SK-N-SH (cell line): Measurements from ENCODE around the gene ERO1A. TPM values are rescaled to one million over a fixed set of nuclear protein-coding genes. Genes with fewer than 3 reads are reported as not detected.

Experiments used
- CTCF ChIA-PET: fragments of 300-600, 350-600 bp; formaldehyde crosslinking; extraction: SDS; loops from one replicate; lab custom pipeline; 2021; lab: Yijun Ruan, JAX
- POLR2A ChIA-PET: fragments of 350-600 bp; sonication (Branson Sonifier 250); formaldehyde crosslinking; extraction: SDS; loops from one replicate; lab custom pipeline; 2020; ENCODE audit warnings: antibody characterized with exemption, inconsistent platforms; lab: Yijun Ruan, JAX
- DNase-seq: peaks from one replicate; pipeline ENCODE4 v3.0.0; 2012
- H2AFZ ChIP-seq: fragments of 200-600 bp; sonication (generic); 2 replicates; pipeline ENCODE4 v1.8.1; 2016; ENCODE audit warnings: antibody characterized with exemption, mild to moderate bottlenecking, low read depth
- H3F3A ChIP-seq: fragments of 200-600 bp; sonication (generic); replicated peaks from 2 replicates; pipeline ENCODE3; 2016; ENCODE audit warnings: antibody characterized with exemption, mild to moderate bottlenecking; ENCODE audit not compliant: insufficient read depth
- H3K27ac ChIP-seq, 2 experiments: fragments of 200-500 bp in 1 of 2; fragments of 200-600 bp in 1 of 2; sonication (Bioruptor generic) in 1 of 2; sonication (generic), shearing (Covaris generic) in 1 of 2; 2 replicates each; pipeline versions ENCODE4 v1.5.1 to v1.6.1; 2014 to 2016; ENCODE audit warnings: low read depth in 2 of 2, inconsistent platforms in 1 of 2, low read length in 1 of 2, mild to moderate bottlenecking in 1 of 2, mixed read lengths in 1 of 2
- H3K27me3 ChIP-seq: fragments of 200-600 bp; sonication (generic), shearing (Covaris generic); 2 replicates; pipeline ENCODE4 v1.6.1; 2016; ENCODE audit warnings: mixed run types; ENCODE audit not compliant: insufficient read depth
- H3K36me3 ChIP-seq, 2 experiments: fragments of 200-500 bp in 1 of 2; fragments of 200-600 bp in 1 of 2; sonication (Bioruptor generic) in 1 of 2; sonication (generic) in 1 of 2; replicated peaks in 1 of 2; 2 replicates each; pipeline versions ENCODE3 to v1.5.1; 2014 to 2016; ENCODE audit warnings: low read length in 1 of 2, mild to moderate bottlenecking in 1 of 2; ENCODE audit not compliant: insufficient read depth in 2 of 2, control insufficient read depth in 1 of 2
- H3K4me1 ChIP-seq, 2 experiments: fragments of 200-500 bp in 1 of 2; fragments of 200-600 bp in 1 of 2; sonication (Bioruptor generic) in 1 of 2; sonication (generic), shearing (Covaris generic) in 1 of 2; 2 replicates each; pipeline versions ENCODE4 v1.5.1 to v1.6.1; 2014 to 2016; ENCODE audit warnings: low read depth in 1 of 2, low read length in 1 of 2, mixed run types in 1 of 2; ENCODE audit not compliant: insufficient read depth in 2 of 2, control insufficient read depth in 1 of 2
- H3K4me2 ChIP-seq: fragments of 200-600 bp; sonication (generic), shearing (Covaris generic); 2 replicates; pipeline ENCODE4 v1.6.1; 2017; ENCODE audit warnings: mixed run types
- H3K4me3 ChIP-seq, 2 experiments: fragments of 200-500 bp in 1 of 2; fragments of 200-600 bp in 1 of 2; sonication (Bioruptor generic) in 1 of 2; sonication (generic), shearing (Covaris generic) in 1 of 2; 2 replicates each; pipeline versions ENCODE4 v1.5.1 to v1.8.1; 2014 to 2016; ENCODE audit warnings: low read depth in 2 of 2, inconsistent platforms in 1 of 2, low read length in 1 of 2, mild to moderate bottlenecking in 1 of 2, mixed read lengths in 1 of 2, moderate library complexity in 1 of 2
- H3K79me2 ChIP-seq: fragments of 200-600 bp; sonication (generic); 2 replicates; pipeline ENCODE4 v1.8.1; 2017; ENCODE audit warnings: mild to moderate bottlenecking; ENCODE audit not compliant: insufficient read depth
- H3K9ac ChIP-seq: fragments of 200-600 bp; sonication (generic); 2 replicates; pipeline ENCODE4 v1.6.1; 2017; ENCODE audit warnings: mixed run types
- H3K9me2 ChIP-seq: fragments of 200-600 bp; sonication (generic); 2 replicates; pipeline ENCODE4 v1.6.1; 2017; ENCODE audit warnings: mixed run types
- H3K9me3 ChIP-seq: fragments of 200-600 bp; sonication (generic); 2 replicates; pipeline ENCODE4 v1.6.1; 2017; ENCODE audit warnings: mixed run types, mild to moderate bottlenecking, moderate library complexity
- H4K20me1 ChIP-seq: fragments of 200-600 bp; sonication (generic); 2 replicates; pipeline ENCODE4 v1.6.1; 2017; ENCODE audit warnings: mild to moderate bottlenecking, mixed run types; ENCODE audit not compliant: insufficient read depth
- CHD2 ChIP-seq: fragments of 150-350 bp; IDR thresholded peaks from 2 replicates; pipeline ENCODE4 v1.6.1; 2018; ENCODE audit warnings: low read length; ENCODE audit not compliant: partially characterized antibody
- ELF1 ChIP-seq: IDR thresholded peaks from 2 replicates; pipeline ENCODE4 v1.4.0; 2012
- EP300 ChIP-seq, 2 experiments: IDR thresholded peaks; 2 replicates each; pipeline versions ENCODE4 v1.4.0 to v1.6.1; 2012; ENCODE audit warnings: borderline replicate concordance in 1 of 2, low read depth in 1 of 2, low read length in 1 of 2
- EZH2phosphoT487 ChIP-seq: fragments of 200-600 bp; sonication (generic); IDR thresholded peaks from 2 replicates; pipeline ENCODE4 v1.6.1; 2017; ENCODE audit warnings: low read depth, mixed run types, mild to moderate bottlenecking, antibody characterized with exemption, moderate library complexity, borderline replicate concordance
- GATA2 ChIP-seq: sonication (generic); formaldehyde crosslinking; IDR thresholded peaks from 2 replicates; pipeline ENCODE4 v1.5.0; 2020; ENCODE audit warnings: mild to moderate bottlenecking, missing genetic modification reagents
- MEF2A ChIP-seq: IDR thresholded peaks from 2 replicates; pipeline ENCODE4 v1.4.0; 2012; ENCODE audit warnings: low read depth, borderline replicate concordance
- MXI1 ChIP-seq: IDR thresholded peaks from 2 replicates; pipeline ENCODE4 v1.6.1; 2012; ENCODE audit warnings: mild to moderate bottlenecking, low read depth, low read length, improper control_type of control experiment
- NFIC ChIP-seq: IDR thresholded peaks from 2 replicates; pipeline ENCODE4 v1.4.0; 2012; ENCODE audit warnings: borderline replicate concordance
- RCOR1 ChIP-seq: fragments of 150-350 bp; IDR thresholded peaks from 2 replicates; pipeline ENCODE4 v1.6.1; 2017; ENCODE audit warnings: antibody characterized with exemption, low read length
- RFX5 ChIP-seq: IDR thresholded peaks from 2 replicates; pipeline ENCODE4 v1.6.1; 2012; ENCODE audit warnings: mild to moderate bottlenecking, improper control_type of control experiment, low read length
- TAF1 ChIP-seq: IDR thresholded peaks from 2 replicates; pipeline ENCODE4 v1.6.1; 2012; ENCODE audit warnings: low read depth, mild to moderate bottlenecking, low read length, moderate library complexity, borderline replicate concordance
- TCF12 ChIP-seq: IDR thresholded peaks from 2 replicates; pipeline ENCODE4 v1.4.0; 2012
- YY1 ChIP-seq: IDR thresholded peaks from 2 replicates; pipeline ENCODE4 v1.4.0; 2012; ENCODE audit warnings: low read depth, mild to moderate bottlenecking
- WGBS: methylation state at CpG from one replicate; pipeline ENCODE4 v1.1.6; 2017; ENCODE audit warnings: low lambda C conversion rate; 5-methylcytosine and 5-hydroxymethylcytosine counted together
- polyA plus RNA-seq, 3 experiments: library from polyadenylated mRNA; depleted of rRNA; stranded (reverse); fragments of >200 nt; gene quantifications; 2 replicates each; pipeline ENCODE4 v1.2.3, GENCODE V29; 2012
- TF ChIP-seq, protein P1 (sequence below): IDR thresholded peaks from 2 replicates; pipeline ENCODE4 v1.4.0; 2012; ENCODE audit warnings: low read depth
- TF ChIP-seq, protein P2 (sequence below): fragments of 150-350 bp; IDR thresholded peaks from 2 replicates; pipeline ENCODE4 v1.6.1; 2017; ENCODE audit warnings: antibody characterized with exemption, low read length, low read depth, borderline replicate concordance
- TF ChIP-seq, protein P3 (sequence below): IDR thresholded peaks from 2 replicates; pipeline ENCODE4 v1.4.0; 2012; ENCODE audit warnings: low read depth, borderline replicate concordance
- TF ChIP-seq, protein P4 (sequence below): fragments of 150-350 bp; IDR thresholded peaks from 2 replicates; pipeline ENCODE4 v1.6.1; 2016; ENCODE audit warnings: mild to moderate bottlenecking, low read depth, low read length
- TF ChIP-seq, protein P5 (sequence below): IDR thresholded peaks from 2 replicates; pipeline ENCODE4; 2012

ERO1A gene
- polyA plus RNA-seq, 1 of the 3 experiments (the other 2 are of a cell fraction), result 19.3 TPM

DNA sequence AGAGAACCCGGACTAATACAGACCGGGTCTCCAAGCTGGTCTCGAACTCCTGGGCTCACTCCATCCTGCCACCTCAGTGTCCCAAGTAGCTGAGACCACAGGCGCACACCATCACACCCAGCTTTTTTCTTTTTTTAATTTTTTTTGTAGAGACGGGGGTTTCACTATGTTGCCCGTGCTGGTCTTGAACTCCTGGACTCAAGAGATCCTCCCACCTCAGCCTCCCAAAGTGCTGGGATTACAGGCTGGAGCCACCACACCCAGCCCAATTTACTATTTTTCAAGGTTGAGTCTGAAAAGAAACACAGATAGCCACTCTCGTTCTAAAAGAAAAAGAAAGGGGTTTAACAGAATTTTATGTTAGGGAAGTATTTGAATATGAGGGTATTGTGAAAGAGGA, 1.8 kb downstream of the ERO1A start:
- WGBS, result 95% methylated on average over 7 of the region's 7 CpGs
- Histone ChIP-seq H3K9me3 (no peaks in the 10 kb centered on the region), H3K79me2 (peaks cover 66% of the 10 kb centered on the region), H3K4me3 (peak overlapping the region in 1 of 2 experiments; percentile 76; a peak in 2 of 4 replicates), H3F3A (peaks cover 15% of the 10 kb centered on the region), H2AFZ (no peak overlapping the region), H3K4me2 (peak overlapping the region; percentile 77), H4K20me1 (peaks cover 32% of the 10 kb centered on the region), H3K36me3 (no peaks in the 10 kb centered on the region), H3K27me3 (no peaks in the 10 kb centered on the region), H3K27ac (no peak overlapping the region), H3K9ac (peak overlapping the region; percentile 90; the same call in 1 of the 2 replicates), H3K4me1 (peaks cover 10 to 12% of the 10 kb centered on the region in 2 experiments; a peak in 3 of 4 replicates), H3K9me2 (no peaks in the 10 kb centered on the region)
- DNase-seq, result no peak
- ChIA-PET POLR2A (interaction anchor here (1.0 kb wide), 1 partner anchor 141 kb away, joined by 3 read pairs; the partner anchor contains the start of genes GPR137C and TXNDC16), CTCF (interaction anchor here (1.0 kb wide), 1 partner anchor 19 kb away, joined by 3 read pairs; no protein-coding TSS in a partner anchor)
- TF ChIP-seq GATA2 (CRISPR knock-in tag), result no peak
- TF ChIP-seq, protein P1, sequence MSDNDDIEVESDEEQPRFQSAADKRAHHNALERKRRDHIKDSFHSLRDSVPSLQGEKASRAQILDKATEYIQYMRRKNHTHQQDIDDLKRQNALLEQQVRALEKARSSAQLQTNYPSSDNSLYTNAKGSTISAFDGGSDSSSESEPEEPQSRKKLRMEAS, result no peak
- TF ChIP-seq TAF1, result no peak
- TF ChIP-seq RFX5, result no peak
- no peak for TF ChIP-seq MXI1
- TF ChIP-seq, protein P2, sequence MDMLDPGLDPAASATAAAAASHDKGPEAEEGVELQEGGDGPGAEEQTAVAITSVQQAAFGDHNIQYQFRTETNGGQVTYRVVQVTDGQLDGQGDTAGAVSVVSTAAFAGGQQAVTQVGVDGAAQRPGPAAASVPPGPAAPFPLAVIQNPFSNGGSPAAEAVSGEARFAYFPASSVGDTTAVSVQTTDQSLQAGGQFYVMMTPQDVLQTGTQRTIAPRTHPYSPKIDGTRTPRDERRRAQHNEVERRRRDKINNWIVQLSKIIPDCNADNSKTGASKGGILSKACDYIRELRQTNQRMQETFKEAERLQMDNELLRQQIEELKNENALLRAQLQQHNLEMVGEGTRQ, result no peak
- TF ChIP-seq ELF1, result no peak
- TF ChIP-seq MEF2A, result no peak
- no peak for TF ChIP-seq RCOR1
- no peak for TF ChIP-seq EP300 (IDR thresholded peaks at IDR 0.05; ENCODE audit: borderline replicate concordance in 1 of 2, low read depth in 1 of 2, low read length in 1 of 2)
- TF ChIP-seq EZH2phosphoT487, result no peak
- TF ChIP-seq, protein P3, sequence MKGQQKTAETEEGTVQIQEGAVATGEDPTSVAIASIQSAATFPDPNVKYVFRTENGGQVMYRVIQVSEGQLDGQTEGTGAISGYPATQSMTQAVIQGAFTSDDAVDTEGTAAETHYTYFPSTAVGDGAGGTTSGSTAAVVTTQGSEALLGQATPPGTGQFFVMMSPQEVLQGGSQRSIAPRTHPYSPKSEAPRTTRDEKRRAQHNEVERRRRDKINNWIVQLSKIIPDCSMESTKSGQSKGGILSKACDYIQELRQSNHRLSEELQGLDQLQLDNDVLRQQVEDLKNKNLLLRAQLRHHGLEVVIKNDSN, result no peak
- TF ChIP-seq, protein P4, sequence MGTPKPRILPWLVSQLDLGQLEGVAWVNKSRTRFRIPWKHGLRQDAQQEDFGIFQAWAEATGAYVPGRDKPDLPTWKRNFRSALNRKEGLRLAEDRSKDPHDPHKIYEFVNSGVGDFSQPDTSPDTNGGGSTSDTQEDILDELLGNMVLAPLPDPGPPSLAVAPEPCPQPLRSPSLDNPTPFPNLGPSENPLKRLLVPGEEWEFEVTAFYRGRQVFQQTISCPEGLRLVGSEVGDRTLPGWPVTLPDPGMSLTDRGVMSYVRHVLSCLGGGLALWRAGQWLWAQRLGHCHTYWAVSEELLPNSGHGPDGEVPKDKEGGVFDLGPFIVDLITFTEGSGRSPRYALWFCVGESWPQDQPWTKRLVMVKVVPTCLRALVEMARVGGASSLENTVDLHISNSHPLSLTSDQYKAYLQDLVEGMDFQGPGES, result no peak
- no peak for TF ChIP-seq CHD2
- TF ChIP-seq, protein P5, sequence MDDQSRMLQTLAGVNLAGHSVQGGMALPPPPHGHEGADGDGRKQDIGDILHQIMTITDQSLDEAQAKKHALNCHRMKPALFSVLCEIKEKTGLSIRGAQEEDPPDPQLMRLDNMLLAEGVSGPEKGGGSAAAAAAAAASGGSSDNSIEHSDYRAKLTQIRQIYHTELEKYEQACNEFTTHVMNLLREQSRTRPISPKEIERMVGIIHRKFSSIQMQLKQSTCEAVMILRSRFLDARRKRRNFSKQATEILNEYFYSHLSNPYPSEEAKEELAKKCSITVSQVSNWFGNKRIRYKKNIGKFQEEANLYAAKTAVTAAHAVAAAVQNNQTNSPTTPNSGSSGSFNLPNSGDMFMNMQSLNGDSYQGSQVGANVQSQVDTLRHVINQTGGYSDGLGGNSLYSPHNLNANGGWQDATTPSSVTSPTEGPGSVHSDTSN, result no peak
- no peak for TF ChIP-seq TCF12
- no peak for TF ChIP-seq NFIC
- TF ChIP-seq YY1, result no peak
